HepG2 (cell line): Measurements from ENCODE around the gene BUB1B. TPM values are rescaled to one million over a fixed set of nuclear protein-coding genes. Genes with fewer than 3 reads are reported as not detected.

Experiments used
- AKNA ChIP-seq: sonication (generic); formaldehyde crosslinking; IDR thresholded peaks from 2 replicates; pipeline ENCODE4 v1.4.0; 2020; ENCODE audit warnings: missing genetic modification reagents, borderline replicate concordance
- BHLHE40 ChIP-seq: IDR thresholded peaks from 2 replicates; pipeline ENCODE4 v1.6.1; 2011; ENCODE audit warnings: low read length, improper control_type of control experiment
- E2F1 ChIP-seq: sonication (generic); formaldehyde crosslinking; IDR thresholded peaks from 2 replicates; pipeline ENCODE4 v1.5.0; 2020; ENCODE audit warnings: missing genetic modification reagents
- GATAD2A ChIP-seq: IDR thresholded peaks from 2 replicates; pipeline ENCODE4 v1.6.1; 2016
- HNRNPK ChIP-seq: fragments of 200-400 bp; formaldehyde crosslinking; IDR thresholded peaks from 2 replicates; pipeline ENCODE4 v1.6.1; 2018; ENCODE audit warnings: low read length, low read depth, moderate library complexity, mild to moderate bottlenecking; ENCODE audit not compliant: poor library complexity, severe bottlenecking
- NFE2 ChIP-seq: sonication (generic); formaldehyde crosslinking; IDR thresholded peaks from 2 replicates; pipeline ENCODE4 v1.4.0; 2020; ENCODE audit warnings: missing genetic modification reagents
- RAD51 ChIP-seq: fragments of 450-650 bp; IDR thresholded peaks from 2 replicates; pipeline ENCODE4 v1.6.1; 2016; ENCODE audit warnings: borderline replicate concordance
- RNF219 ChIP-seq: sonication (generic); formaldehyde crosslinking; IDR thresholded peaks from 2 replicates; pipeline ENCODE4 v1.5.0; 2020; ENCODE audit warnings: mild to moderate bottlenecking, missing genetic modification reagents
- TBP ChIP-seq: sonication (generic); formaldehyde crosslinking; IDR thresholded peaks from 2 replicates; pipeline ENCODE4 v1.5.0; 2020; ENCODE audit warnings: missing genetic modification reagents
- ZFP36L2 ChIP-seq: sonication (generic); formaldehyde crosslinking; IDR thresholded peaks from 2 replicates; pipeline ENCODE4 v1.4.0; 2020; ENCODE audit warnings: missing genetic modification reagents
- ZFP37 ChIP-seq: sonication (generic); formaldehyde crosslinking; IDR thresholded peaks from 2 replicates; pipeline ENCODE4 v1.4.0; 2020; ENCODE audit warnings: missing genetic modification reagents, borderline replicate concordance
- ZNF10 ChIP-seq: sonication (generic); formaldehyde crosslinking; IDR thresholded peaks from 2 replicates; pipeline ENCODE4 v1.4.0; 2020; ENCODE audit warnings: mild to moderate bottlenecking, low read depth, missing genetic modification reagents, borderline replicate concordance
- ZNF121 ChIP-seq: sonication (generic); formaldehyde crosslinking; IDR thresholded peaks from 2 replicates; pipeline ENCODE4 v1.5.0; 2020; ENCODE audit warnings: mild to moderate bottlenecking, missing genetic modification reagents
- ZNF501 ChIP-seq: sonication (generic); formaldehyde crosslinking; IDR thresholded peaks from 2 replicates; pipeline ENCODE4 v1.5.1; 2020; ENCODE audit warnings: mild to moderate bottlenecking, moderate library complexity, missing genetic modification reagents
- ZNF547 ChIP-seq: sonication (generic); formaldehyde crosslinking; IDR thresholded peaks from 2 replicates; pipeline ENCODE4 v1.5.1; 2020; ENCODE audit warnings: mild to moderate bottlenecking, missing genetic modification reagents
- polyA plus RNA-seq, 8 experiments: library from polyadenylated mRNA; depleted of rRNA in 3 of 8; stranded (reverse) in 7 of 8; unstranded in 1 of 8; fragments of >200 nt; fragmentation: Illumina TruSeq in 4 of 8; extraction: Trizol in 4 of 8; gene quantifications; 2 replicates each; pipeline versions ENCODE4 v1.2.1 to v1.2.3, GENCODE V29; 2011 to 2016; ENCODE audit warnings: low read depth in 4 of 8, missing spikeins in 1 of 8, mixed read lengths in 1 of 8; ENCODE audit not compliant: insufficient read depth in 1 of 8
- total RNA-seq, 5 experiments: library from RNA; depleted of rRNA; stranded (reverse); fragments of >200 nt; fragmentation: Illumina TruSeq; extraction: Trizol; gene quantifications; 2 replicates each; pipeline ENCODE4 v1.2.3, GENCODE V29; 2016; ENCODE audit warnings: low read depth in 1 of 5
- TF ChIP-seq, protein P1 (sequence below): sonication (generic); formaldehyde crosslinking; IDR thresholded peaks from 2 replicates; pipeline ENCODE4; 2020; ENCODE audit warnings: missing genetic modification reagents, mild to moderate bottlenecking, borderline replicate concordance

The BUB1B gene
- total and polyA plus RNA-seq, 2 of the 13 experiments (the other 11 are each of a cell fraction or from before 2014, with no cell fraction given), result 26.2 to 63.5 TPM

GRCh38 chr15:40160689-40161688 is at the start of gene BUB1B (continued):
- TF ChIP-seq E2F1 (CRISPR knock-in tag) (peak; percentile 99), ZFP37 (CRISPR knock-in tag) (0 out of 2 replicates have a peak, but pooled peaks have one; percentile 13), ZNF547 (CRISPR knock-in tag) (peak; percentile 56; the same call in 1 of the 2 replicates), ZNF501 (peak; percentile 99), ZNF121 (no peak), TBP (CRISPR knock-in tag) (no peak), RAD51 (no peak), ZFP36L2 (CRISPR knock-in tag) (no peak), AKNA (no peak), NFE2 (CRISPR knock-in tag) (no peak), GATAD2A (CRISPR knock-in tag) (peak; percentile 54), ZNF10 (CRISPR knock-in tag) (no peak), HNRNPK (no peak), RNF219 (CRISPR knock-in tag) (no peak), BHLHE40 (peak; percentile 67)
- TF ChIP-seq, protein P1, sequence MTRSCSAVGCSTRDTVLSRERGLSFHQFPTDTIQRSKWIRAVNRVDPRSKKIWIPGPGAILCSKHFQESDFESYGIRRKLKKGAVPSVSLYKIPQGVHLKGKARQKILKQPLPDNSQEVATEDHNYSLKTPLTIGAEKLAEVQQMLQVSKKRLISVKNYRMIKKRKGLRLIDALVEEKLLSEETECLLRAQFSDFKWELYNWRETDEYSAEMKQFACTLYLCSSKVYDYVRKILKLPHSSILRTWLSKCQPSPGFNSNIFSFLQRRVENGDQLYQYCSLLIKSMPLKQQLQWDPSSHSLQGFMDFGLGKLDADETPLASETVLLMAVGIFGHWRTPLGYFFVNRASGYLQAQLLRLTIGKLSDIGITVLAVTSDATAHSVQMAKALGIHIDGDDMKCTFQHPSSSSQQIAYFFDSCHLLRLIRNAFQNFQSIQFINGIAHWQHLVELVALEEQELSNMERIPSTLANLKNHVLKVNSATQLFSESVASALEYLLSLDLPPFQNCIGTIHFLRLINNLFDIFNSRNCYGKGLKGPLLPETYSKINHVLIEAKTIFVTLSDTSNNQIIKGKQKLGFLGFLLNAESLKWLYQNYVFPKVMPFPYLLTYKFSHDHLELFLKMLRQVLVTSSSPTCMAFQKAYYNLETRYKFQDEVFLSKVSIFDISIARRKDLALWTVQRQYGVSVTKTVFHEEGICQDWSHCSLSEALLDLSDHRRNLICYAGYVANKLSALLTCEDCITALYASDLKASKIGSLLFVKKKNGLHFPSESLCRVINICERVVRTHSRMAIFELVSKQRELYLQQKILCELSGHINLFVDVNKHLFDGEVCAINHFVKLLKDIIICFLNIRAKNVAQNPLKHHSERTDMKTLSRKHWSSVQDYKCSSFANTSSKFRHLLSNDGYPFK (CRISPR knock-in tag), result peak; percentile 77; the same call in 1 of the 2 replicates
